LNCaP clone FGC (cell line): ENCODE data around the gene C2CD2.
A peak's percentile ranks its signal among the peaks of the same experiment; 100 is the strongest.
"Not testable (repeated sequence)": the region's sequence is repeated elsewhere in the genome, so short reads cannot be mapped to it uniquely, and the experiment has no call there.

ENCODE experiments used
- DNase-seq: peaks from one replicate; pipeline ENCODE4 v3.0.0-alpha.2; 2011; ENCODE audit warnings: low read depth
- H3K4me3 ChIP-seq: 2 replicates; pipeline ENCODE4 v1.5.1; 2011; ENCODE audit warnings: mild to moderate bottlenecking, low read depth, low read length, control low read depth
- TF ChIP-seq, protein P1 (sequence below): IDR thresholded peaks from 2 replicates; pipeline ENCODE4 v1.5.1; 2012; ENCODE audit warnings: mild to moderate bottlenecking; ENCODE audit not compliant: control insufficient read depth, insufficient read depth; ENCODE audit errors: extremely low read depth

C2CD2 gene

DNA sequence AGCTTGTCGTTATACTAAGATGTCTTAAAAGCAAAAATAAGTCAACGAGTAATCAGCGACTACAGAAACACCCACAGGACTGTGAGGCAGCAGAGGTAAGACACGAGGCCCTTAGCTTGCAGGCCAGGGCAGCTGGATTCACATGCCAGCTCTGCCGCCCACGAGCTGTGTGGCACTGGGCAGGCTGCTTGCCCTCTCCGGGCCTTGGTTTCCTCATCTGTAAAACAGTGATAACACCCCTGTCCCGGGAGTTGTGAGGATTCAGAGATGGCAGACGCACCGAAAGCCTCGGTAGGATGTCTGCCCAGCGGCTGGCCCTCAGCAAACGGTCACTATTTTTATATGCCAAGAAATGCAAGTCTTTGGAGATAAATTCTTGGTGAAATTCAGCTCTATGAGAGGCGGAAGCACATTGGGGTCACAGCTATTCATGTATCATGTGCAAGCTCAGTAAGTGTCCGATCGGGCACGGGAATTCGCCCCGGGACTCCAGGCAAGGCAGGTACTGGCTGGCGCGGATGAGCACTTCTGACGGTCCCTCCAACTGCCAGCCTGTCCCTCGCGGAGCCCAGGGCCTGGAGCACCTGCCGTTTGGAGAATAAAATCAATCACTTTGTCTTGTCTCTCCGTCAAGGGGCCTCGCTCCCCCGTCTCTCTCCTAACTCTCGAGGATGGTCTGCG, 1.1 kb downstream of the C2CD2 start:
- no peak for DNase-seq
- TF ChIP-seq, protein P1, sequence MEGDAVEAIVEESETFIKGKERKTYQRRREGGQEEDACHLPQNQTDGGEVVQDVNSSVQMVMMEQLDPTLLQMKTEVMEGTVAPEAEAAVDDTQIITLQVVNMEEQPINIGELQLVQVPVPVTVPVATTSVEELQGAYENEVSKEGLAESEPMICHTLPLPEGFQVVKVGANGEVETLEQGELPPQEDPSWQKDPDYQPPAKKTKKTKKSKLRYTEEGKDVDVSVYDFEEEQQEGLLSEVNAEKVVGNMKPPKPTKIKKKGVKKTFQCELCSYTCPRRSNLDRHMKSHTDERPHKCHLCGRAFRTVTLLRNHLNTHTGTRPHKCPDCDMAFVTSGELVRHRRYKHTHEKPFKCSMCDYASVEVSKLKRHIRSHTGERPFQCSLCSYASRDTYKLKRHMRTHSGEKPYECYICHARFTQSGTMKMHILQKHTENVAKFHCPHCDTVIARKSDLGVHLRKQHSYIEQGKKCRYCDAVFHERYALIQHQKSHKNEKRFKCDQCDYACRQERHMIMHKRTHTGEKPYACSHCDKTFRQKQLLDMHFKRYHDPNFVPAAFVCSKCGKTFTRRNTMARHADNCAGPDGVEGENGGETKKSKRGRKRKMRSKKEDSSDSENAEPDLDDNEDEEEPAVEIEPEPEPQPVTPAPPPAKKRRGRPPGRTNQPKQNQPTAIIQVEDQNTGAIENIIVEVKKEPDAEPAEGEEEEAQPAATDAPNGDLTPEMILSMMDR: no peak
- peak overlapping the region; percentile 72 for H3K4me3 ChIP-seq

DNA sequence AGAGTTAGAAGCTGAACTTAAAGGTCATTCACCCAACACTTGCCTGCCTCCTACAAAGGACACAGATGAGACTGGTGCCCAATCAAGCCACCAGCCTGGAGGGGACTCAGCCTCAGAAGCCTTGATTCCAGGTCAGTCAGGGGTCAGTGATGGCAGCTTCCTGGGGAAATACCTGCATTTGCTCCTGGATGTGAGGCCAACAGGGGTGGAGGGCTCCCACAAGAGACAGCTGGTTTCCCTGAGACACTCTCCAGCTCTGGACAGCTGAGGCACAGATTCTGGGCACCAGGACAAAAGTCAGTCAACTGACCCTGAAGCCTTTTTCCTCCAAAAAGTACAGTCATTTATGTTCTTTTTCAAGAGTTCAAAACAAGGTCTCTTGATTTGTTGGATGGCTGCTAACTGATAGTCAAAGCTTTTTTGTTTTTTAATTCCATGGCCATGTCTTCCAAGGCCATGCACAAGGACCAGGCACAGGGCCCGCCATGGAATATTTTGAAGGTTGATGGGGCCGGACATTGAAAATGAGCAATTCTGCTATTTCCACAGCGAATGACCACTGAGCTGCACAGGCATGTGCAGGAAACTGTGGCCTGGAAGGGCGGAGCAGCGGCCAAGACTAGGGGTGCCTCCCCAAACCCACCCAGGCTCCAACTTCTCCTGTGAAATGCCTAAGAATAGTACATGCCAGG, 1.8 kb downstream of the C2CD2 start:
- no peak for DNase-seq
- TF ChIP-seq, protein P1: no peak

DNA sequence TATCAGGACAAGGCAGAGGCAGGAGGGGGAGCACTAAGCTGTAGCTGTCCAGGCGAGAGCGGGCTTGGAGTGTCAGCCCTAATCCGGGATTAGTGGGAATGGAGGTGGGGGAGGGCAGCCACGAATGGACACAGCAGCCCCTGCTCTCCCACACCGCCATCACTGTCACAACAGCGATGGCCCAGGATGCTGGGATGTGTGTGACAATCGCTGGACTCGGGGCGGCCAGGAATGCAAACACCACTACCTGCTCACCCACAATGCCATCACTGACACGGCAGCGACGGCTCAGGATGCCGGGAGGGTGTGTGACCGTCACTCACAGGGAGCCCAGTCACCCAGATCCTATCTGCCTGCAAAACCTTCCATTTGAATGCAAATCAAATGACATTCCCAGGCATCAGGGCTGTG, 2.9 kb downstream of the C2CD2 start:
- no peak for DNase-seq
- H3K4me3 ChIP-seq: no peak overlapping the region

More for the DNA sequence above, 1.8 kb downstream of the C2CD2 start:
- peak overlapping the region; percentile 72 for H3K4me3 ChIP-seq

DNA sequence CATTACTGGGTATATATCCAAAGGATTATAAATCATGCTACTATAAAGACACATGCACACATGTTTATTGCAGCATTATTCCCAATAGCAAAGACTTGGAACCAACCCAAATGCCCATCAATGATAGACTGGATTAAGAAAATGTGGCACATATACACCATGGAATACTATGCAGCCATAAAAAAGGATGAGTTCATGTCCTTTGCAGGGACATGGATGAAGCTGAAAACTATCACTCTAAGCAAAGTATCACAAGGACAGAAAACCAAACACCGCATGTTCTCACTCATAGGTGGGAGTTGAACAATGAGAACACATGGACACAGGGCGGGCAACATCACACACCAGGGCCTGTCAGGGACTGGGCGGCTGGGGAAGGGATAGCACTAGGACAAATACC, 4.2 kb downstream of the C2CD2 start:
- H3K4me3 ChIP-seq, DNase-seq: not testable (repeated sequence)

More for the DNA sequence above, 2.9 kb downstream of the C2CD2 start:
- TF ChIP-seq, protein P1: no peak

DNA sequence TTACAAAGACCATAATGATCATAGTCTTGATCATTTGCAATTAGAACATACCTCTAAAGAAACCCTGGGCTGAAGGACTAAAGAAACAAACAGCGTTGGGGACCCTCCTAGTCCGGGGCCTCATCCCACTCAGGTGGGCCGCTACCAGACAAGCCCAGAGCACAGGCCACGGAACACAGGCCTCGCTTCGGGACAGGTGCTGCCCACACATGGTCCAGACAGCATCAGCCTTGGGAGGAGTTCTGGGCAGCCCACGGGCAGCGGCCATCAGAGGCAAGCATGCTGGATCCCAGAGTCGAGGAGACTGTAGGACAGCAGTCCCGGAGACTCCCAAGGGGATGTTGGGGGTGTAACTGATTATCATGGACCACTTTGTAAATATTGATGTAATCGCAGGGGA, 4.9 kb downstream of the C2CD2 start:
- DNase-seq: no peak
- TF ChIP-seq, protein P1: no peak
- H3K4me3 ChIP-seq: no peak overlapping the region

DNA sequence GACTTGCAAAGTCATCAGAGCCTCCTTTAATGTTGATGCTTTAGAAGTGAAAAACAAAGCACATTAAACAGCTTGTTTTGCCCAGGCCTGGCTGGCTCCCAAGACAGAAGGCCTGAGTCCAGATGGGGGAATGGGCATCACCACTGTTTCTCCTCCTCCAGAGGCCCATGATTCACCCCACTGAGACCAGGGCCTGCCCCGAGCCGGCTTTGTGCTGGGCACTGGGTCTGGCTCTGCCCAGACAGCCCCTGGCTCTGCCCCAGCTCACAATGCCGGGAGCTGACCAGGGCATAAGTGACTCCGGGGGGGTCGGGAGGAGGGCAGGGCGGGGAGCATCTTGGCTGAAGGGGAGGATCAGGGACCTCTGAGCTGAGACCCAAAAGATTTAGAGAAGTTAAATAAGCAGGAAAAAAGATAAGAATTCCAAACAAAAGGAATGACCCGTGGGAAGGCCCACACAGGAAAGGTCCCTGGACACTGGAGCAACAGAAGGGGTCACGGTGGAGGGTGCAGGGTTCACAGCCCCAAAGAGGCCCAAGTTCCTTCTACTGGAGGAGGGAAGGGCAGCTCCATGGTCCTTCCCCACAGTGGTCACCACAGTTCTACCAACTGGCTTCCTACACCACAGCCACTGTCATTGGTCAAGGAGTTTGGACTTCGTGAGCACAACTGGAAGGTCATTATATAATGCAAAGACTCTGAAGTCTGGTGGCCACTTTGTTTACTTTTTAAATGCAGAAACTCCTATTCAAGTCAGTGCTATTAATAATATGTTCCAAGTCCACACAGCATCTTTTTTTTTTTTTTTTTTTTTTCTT, 5.5 kb downstream of the C2CD2 start:
- H3K4me3 ChIP-seq: no peak overlapping the region
- TF ChIP-seq, protein P1: no peak
- no peak for DNase-seq

DNA sequence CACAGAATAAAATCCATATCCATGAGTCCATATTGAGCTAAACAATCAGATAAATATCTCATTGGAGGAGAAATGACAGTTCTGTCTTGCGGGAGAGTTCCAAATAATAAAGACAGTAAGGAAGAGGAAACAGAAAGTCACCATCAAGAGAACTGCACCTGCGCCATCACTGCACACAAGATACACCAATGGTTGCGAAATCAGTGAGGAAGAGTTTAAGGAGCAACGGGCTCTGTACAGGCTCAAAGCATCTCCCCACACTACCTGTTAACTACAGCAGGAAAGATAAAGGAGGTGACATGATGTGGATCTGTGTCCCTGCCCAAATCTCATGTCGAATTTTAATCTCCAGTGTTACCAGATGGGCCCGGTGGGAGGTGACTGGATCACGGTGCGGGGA, 7.8 kb downstream of the C2CD2 start:
- DNase-seq: no peak
- H3K4me3 ChIP-seq: no peak overlapping the region
- TF ChIP-seq, protein P1: no peak
